HG02943 (cell line): Measurements from ENCODE around the gene ZNF606.

Source experiments
- ATAC-seq: cut with Tn5 transposase; IDR thresholded peaks from one replicate; pipeline ENCODE4 v1.9.1; 2021; ENCODE audit warnings: mild to moderate bottlenecking, low read depth, moderate library complexity; ENCODE audit not compliant: unreplicated experiment

The ZNF606 gene

DNA sequence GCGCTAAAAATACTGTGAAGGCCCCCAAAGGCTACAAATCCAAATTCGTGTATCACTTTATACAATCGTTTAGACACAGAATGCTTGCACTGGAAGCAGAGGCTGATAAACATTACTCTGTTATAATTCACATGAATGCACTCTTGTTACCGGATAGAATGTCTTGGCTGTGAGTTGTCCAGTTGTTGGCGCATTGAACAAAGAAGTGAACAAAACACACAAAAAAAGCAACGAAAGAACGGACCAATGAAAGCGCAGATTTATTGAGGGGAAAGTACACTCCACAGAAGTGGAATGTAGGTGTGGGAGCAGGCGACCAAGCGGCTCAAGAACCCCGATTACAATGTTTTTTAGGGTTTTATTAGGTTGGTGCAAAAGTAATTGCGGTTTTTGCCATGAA, 66.9 kb downstream of the ZNF606 start:
- ATAC-seq: no peak

DNA sequence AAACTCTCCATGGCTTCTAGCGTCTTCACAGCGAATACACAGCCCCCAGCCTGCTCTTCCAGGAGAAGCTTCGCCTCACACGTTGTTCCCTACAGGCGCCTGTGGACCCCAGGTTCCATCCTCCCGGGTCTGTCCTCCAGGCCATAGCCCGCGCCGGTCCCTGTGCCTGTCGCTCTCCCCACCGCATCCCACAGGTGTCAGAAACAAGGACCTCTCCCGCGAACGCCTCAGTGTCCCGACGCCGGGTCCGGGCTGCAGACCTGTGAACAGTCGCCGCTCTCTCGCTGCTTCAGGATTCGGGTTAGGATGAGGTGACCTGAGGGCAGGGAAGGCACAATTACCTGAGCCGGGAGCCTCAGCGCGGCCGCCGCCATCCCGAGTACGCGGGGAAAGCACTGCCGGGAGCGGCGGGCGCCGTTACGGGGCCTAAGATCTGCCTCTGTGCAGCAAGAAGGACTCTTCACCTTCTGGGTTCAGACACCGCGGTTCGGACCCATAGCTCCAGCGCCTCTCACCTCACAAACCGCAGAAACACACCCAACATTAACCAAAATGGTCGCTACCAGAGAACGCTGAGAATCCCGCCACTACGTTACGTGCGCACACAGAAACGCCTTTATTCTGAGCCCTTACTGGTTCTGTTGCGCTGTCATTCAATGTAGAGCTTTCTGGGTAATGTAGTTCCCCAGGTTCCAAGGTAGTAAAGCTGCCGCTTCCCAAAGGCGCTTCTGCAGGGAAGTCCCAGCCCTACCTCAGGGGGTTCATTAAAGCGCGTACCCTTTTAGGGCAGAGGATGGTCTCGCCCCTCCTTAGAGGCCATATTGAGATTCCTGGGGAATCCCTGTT, 67.6 kb downstream of the ZNF606 start, which contains the start of gene ZNF418:
TSS of gene ZNF418 (minus strand) at position 583 of the 846 bp plus-strand sequence. CDS start 1,580 bp downstream, outside the sequence.
- no peak for ATAC-seq

DNA sequence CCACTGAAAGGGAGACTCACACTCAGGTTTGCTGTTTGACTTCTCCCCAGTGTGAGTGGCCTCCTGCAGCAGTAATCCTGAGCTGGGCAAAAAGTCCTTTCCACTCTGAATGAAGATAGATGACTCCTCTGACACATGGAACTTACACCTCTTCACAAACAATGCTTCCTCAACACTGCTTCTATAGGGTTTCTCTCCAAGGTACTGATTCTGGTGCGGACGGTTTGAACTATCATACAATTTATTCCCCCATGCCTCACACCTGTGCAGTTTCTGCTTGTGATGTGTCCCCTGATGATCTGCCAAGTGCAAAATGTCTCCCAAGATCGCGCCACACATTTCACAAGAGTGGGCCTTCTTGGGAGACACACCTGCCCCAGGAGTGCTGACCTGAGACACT, 75.0 kb downstream of the ZNF606 start:
- ATAC-seq: no peak
